Epithelial cell of esophagus (primary cell): ENCODE results near the gene MT1G.
A peak's percentile ranks its signal among the peaks of the same experiment; 100 is the strongest.
"Not testable (repeated sequence)": the region's sequence is repeated elsewhere in the genome, so short reads cannot be mapped to it uniquely, and the experiment has no call there.

Source experiments
- DNase-seq: peaks from one replicate; pipeline ENCODE4 v3.0.0; 2010; ENCODE audit warnings: low read depth
- H3K4me3 ChIP-seq: 2 replicates; pipeline ENCODE4 v1.5.1; 2011; ENCODE audit warnings: mild to moderate bottlenecking, low read length, control low read depth
- TF ChIP-seq, protein P1 (sequence below): IDR thresholded peaks from 2 replicates; pipeline ENCODE4 v1.5.1; 2011; ENCODE audit warnings: low read depth, mild to moderate bottlenecking, low read length, control low read depth, inconsistent platforms; ENCODE audit not compliant: insufficient read depth; ENCODE audit errors: missing control alignments

Gene MT1G

GRCh38 chr16:56625140-56625942 lies 42.5 kb downstream of the MT1G start, which contains the start of gene MT1E:
MT1E (plus strand) TSS chr16:56625781; CDS start chr16:56625852, 71 bp downstream.
- H3K4me3 ChIP-seq, result peak within 1 kb of the TSS; percentile 87
- peak; percentile 83 for DNase-seq
- TF ChIP-seq, protein P1, sequence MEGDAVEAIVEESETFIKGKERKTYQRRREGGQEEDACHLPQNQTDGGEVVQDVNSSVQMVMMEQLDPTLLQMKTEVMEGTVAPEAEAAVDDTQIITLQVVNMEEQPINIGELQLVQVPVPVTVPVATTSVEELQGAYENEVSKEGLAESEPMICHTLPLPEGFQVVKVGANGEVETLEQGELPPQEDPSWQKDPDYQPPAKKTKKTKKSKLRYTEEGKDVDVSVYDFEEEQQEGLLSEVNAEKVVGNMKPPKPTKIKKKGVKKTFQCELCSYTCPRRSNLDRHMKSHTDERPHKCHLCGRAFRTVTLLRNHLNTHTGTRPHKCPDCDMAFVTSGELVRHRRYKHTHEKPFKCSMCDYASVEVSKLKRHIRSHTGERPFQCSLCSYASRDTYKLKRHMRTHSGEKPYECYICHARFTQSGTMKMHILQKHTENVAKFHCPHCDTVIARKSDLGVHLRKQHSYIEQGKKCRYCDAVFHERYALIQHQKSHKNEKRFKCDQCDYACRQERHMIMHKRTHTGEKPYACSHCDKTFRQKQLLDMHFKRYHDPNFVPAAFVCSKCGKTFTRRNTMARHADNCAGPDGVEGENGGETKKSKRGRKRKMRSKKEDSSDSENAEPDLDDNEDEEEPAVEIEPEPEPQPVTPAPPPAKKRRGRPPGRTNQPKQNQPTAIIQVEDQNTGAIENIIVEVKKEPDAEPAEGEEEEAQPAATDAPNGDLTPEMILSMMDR, result no peak

DNA sequence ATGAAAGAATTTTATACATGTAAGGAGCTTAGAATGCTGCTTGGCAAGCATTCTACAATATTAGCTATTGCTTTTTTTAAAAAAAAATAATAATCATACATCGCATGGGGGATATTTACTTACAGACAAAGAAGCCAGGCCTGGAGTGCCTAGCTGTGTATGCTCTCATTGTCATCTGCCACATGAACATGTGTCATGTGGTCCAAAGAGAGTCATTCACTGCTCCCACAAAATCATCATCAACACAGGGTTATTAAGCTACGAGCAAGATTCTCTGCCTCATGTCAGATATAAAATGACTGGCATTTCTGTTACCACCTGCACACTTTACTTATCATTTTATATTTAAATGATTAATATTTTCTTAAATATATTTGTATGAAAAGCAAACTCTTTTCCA lies 44.2 kb downstream of the MT1G start:
- H3K4me3 ChIP-seq, result no peak overlapping the region
- DNase-seq, result no peak
- TF ChIP-seq, protein P1, result no peak

- DNase-seq, H3K4me3 ChIP-seq: not testable (repeated sequence)
These were observed 44.7 kb downstream of the MT1G start for GRCh38 chr16:56623184-56623583.

GRCh38 chr16:56621665-56622445 lies 46.0 kb downstream of the MT1G start:
- H3K4me3 ChIP-seq, result not testable (repeated sequence)

DNA sequence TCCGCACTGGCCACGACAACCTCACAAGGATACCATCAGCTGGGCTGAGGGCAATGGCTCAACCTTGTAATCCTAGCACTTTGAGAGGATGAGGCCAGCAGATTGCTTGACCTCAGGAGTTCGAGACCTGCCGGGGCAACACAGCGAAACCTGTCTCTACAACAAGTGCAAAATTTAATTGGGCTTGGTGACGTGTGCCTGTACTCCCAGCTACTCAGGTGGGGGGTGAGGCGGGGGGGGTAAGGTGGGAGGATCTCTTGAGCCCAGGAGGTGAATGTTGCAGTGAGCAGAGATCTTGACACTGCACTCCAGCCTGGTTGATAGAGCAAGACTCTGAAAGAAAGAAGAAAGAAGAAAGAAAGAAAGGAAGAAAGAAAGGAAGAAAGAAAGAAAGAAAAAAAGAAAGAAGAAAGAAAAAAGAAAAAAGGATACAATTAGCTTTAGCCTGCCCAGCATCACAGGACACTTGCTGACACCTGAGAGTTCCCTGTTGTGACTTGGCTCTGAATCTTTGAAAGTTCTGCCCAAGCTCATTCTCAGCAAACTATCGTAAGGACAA lies 47.4 kb downstream of the MT1G start:
- DNase-seq, result no peak
- TF ChIP-seq, protein P1, result no peak
- no peak overlapping the region for H3K4me3 ChIP-seq

More at GRCh38 chr16:56621665-56622445, 46.0 kb downstream of the MT1G start:
- not testable (repeated sequence) for DNase-seq

DNA sequence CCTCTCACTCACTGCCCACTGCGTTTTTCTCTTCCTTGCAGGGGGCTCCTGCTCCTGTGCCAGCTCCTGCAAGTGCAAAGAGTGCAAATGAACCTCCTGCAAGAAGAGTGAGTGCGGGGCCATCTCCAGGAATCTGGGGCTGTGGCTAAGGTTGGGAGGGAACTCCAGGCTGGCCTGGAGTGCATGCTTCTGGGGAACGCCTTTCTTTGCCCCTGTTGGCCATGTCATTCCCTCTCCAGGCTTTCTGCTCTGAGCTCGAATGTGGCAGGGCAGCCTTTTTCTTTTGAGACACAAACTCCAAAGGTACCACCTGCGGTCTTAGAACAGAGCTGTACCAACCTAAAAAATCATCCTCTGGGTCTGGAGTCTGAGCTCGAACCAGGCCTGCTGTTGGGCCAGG lies 49.7 kb downstream of the MT1G start:
- no peak for DNase-seq
- TF ChIP-seq, protein P1, result no peak
- H3K4me3 ChIP-seq, result no peak overlapping the region

DNA sequence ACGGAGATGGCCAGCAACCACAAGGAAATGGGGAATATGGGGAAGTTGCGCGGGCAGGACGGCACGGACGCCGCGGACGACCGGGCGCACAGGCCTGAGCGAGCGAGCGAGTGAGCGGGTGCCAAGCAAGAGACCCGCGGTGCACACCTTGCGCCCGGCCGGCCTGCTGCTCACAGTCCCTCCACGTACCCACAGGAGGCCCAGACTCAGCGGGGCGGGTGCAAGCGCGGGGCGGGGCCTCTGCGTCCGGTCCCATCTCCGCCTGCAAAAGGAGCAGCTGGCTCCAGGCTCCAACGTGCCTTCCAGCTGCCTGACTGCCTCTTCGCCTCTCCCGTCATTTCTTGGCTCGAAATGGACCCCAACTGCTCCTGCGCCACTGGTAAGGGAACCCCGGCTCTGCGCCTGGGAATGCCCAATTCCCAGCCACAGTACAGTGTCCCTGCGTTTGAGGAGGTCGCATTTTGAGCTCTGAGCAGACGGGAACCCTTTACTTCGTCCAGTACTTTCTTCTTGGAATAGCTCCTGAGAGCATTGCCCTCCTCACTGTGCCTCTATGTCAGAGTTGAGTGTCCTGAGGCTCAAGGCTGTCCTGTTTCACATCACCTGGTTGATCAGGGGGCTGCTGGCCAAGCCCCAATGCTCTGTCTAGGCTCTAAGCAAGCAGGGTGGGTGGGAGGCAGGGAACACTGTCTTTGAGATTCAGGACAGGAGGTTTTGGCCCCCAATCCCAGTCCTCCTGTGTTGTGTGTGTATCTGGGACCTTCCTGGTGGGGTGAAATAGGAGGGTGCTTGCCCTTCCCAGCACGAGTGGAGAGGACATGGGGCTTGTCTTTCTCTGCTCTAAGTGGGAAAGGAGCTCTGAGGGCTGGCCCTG lies 50.4 kb downstream of the MT1G start:
- TF ChIP-seq, protein P1, result no peak
- no peak overlapping the region for H3K4me3 ChIP-seq
- DNase-seq, result peak; percentile 74
